Testis (tissue), 2 donors: ENCODE measurements around the gene PDCL3.

Experiments used
- POLR2A ChIP-seq: fragments of 450-650 bp; IDR thresholded peaks from one replicate; pipeline ENCODE4 v1.6.1; 2017; ENCODE audit warnings: antibody characterized with exemption, mild to moderate bottlenecking, moderate library complexity
- TF ChIP-seq, protein P1 (sequence below), 3 experiments: fragments of 450-650 bp in 2 of 3; fragments of 200-600 bp in 1 of 3; sonication (generic) in 1 of 3; IDR thresholded peaks; one replicate each; pipeline ENCODE4 v1.5.1; 2016 to 2019; ENCODE audit warnings: antibody characterized with exemption in 3 of 3, mild to moderate bottlenecking in 2 of 3, moderate library complexity in 1 of 3

DNA sequence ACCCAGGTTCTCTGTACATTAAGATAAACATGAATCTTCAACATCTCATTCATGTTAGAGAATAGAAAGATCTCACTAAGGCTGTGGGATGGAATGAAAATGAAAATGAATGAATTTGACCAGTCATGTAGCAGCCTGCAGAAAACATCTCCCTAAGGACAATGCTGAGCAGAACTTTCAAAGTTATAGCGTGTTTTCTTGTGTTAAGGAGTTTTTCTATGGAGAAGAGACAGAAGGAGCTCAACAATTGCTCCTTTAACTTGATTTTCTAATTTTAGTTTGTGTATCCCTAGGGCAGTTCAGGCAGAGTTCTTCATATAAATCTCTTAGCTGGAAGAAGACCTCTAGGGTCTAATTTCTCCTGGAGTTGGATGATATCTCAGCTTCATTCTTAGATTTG, 45.2 kb upstream of the PDCL3 start:
- TF ChIP-seq, protein P1, sequence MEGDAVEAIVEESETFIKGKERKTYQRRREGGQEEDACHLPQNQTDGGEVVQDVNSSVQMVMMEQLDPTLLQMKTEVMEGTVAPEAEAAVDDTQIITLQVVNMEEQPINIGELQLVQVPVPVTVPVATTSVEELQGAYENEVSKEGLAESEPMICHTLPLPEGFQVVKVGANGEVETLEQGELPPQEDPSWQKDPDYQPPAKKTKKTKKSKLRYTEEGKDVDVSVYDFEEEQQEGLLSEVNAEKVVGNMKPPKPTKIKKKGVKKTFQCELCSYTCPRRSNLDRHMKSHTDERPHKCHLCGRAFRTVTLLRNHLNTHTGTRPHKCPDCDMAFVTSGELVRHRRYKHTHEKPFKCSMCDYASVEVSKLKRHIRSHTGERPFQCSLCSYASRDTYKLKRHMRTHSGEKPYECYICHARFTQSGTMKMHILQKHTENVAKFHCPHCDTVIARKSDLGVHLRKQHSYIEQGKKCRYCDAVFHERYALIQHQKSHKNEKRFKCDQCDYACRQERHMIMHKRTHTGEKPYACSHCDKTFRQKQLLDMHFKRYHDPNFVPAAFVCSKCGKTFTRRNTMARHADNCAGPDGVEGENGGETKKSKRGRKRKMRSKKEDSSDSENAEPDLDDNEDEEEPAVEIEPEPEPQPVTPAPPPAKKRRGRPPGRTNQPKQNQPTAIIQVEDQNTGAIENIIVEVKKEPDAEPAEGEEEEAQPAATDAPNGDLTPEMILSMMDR (IDR thresholded peaks at IDR 0.05): no peak
- no peak for TF ChIP-seq POLR2A
